ENCODE results near the gene KCTD5.

DNA sequence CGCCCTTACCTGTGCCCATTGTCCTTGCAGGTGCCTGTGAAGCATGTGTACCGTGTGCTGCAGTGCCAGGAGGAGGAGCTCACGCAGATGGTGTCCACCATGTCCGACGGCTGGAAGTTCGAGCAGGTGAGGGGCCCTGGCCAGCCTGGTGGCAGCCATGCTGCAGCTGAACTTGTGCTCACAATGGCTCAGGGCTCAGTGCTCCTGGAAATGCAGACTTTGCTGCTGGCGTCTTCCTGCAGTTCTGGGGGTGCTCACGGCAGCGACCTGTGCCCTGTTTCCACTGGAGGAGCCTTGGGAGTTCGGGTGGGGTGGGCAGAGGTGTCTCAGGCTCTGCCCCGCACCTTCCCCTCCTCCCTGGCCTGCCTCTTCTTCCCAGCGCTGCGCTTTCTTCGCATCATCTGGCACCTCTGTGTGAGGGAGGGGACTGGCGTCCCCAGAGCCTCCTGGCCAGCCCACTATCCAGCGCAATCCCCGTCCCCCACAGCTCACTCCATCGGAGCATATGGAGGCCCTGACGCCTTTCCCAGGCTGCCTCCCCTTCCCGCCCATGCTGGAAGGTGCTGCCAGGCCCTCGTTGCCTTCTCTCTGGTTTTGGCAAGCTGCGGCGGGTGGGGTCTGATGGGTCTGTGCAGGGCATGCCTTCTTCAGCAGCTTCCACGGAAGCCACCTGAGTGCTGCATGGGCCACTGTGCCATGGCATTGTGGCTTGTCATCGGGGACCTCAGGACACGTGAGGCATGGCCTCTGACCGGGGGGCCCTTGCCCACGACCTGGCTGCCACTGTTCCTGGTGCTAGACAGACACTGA lies 17.7 kb downstream of the KCTD5 start:
- TF ChIP-seq, protein P1, sequence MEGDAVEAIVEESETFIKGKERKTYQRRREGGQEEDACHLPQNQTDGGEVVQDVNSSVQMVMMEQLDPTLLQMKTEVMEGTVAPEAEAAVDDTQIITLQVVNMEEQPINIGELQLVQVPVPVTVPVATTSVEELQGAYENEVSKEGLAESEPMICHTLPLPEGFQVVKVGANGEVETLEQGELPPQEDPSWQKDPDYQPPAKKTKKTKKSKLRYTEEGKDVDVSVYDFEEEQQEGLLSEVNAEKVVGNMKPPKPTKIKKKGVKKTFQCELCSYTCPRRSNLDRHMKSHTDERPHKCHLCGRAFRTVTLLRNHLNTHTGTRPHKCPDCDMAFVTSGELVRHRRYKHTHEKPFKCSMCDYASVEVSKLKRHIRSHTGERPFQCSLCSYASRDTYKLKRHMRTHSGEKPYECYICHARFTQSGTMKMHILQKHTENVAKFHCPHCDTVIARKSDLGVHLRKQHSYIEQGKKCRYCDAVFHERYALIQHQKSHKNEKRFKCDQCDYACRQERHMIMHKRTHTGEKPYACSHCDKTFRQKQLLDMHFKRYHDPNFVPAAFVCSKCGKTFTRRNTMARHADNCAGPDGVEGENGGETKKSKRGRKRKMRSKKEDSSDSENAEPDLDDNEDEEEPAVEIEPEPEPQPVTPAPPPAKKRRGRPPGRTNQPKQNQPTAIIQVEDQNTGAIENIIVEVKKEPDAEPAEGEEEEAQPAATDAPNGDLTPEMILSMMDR (IDR thresholded peaks at IDR 0.05), result no peak
- no peak for TF ChIP-seq POLR2A (IDR thresholded peaks at IDR 0.05)

Data from gastroesophageal sphincter (tissue), 3 donors.